GM19099 (cell line): Measurements from ENCODE around the gene LGR5.

Experiments
- POLR2A ChIP-seq: IDR thresholded peaks from 3 replicates; pipeline ENCODE4 v1.6.1; 2011; ENCODE audit warnings: low read depth; ENCODE audit not compliant: insufficient read length; ENCODE audit errors: extremely low read depth

Gene LGR5

GRCh38 chr12:71456316-71456715, 16.7 kb downstream of the LGR5 start:
- no peak for TF ChIP-seq POLR2A

- TF ChIP-seq POLR2A = no peak
Observed at GRCh38 chr12:71456990-71457389, 17.4 kb downstream of the LGR5 start.

GRCh38 chr12:71460318-71460717, 20.7 kb downstream of the LGR5 start:
- TF ChIP-seq POLR2A = no peak

- TF ChIP-seq POLR2A = no peak
Observed at GRCh38 chr12:71460850-71461609, 21.4 kb downstream of the LGR5 start.

- TF ChIP-seq POLR2A = no peak
Observed at GRCh38 chr12:71461787-71462328, 22.3 kb downstream of the LGR5 start.

- TF ChIP-seq POLR2A = no peak
Observed at GRCh38 chr12:71465796-71466195, 26.2 kb downstream of the LGR5 start.

- TF ChIP-seq POLR2A = no peak
Observed at GRCh38 chr12:71469258-71469750, 29.7 kb downstream of the LGR5 start.

GRCh38 chr12:71472441-71472911, 32.9 kb downstream of the LGR5 start:
- TF ChIP-seq POLR2A = no peak

GRCh38 chr12:71474791-71475190, 35.2 kb downstream of the LGR5 start:
- no peak for TF ChIP-seq POLR2A

GRCh38 chr12:71475280-71475679, 35.7 kb downstream of the LGR5 start:
- TF ChIP-seq POLR2A = no peak

GRCh38 chr12:71476513-71476912, 36.9 kb downstream of the LGR5 start:
- no peak for TF ChIP-seq POLR2A

GRCh38 chr12:71477609-71478008, 38.0 kb downstream of the LGR5 start:
- TF ChIP-seq POLR2A = no peak

GRCh38 chr12:71478270-71478669, 38.7 kb downstream of the LGR5 start:
- TF ChIP-seq POLR2A = no peak

GRCh38 chr12:71484272-71484905, 44.8 kb downstream of the LGR5 start:
- no peak for TF ChIP-seq POLR2A

- no peak for TF ChIP-seq POLR2A
Observed at GRCh38 chr12:71492604-71493003, 53.0 kb downstream of the LGR5 start.

GRCh38 chr12:71499834-71500233, 60.2 kb downstream of the LGR5 start:
- TF ChIP-seq POLR2A = no peak
